Ureter (tissue), 1 donor: ENCODE data around the gene CNNM3. TPM values are rescaled to one million over a fixed set of nuclear protein-coding genes. Genes with fewer than 3 reads are reported as not detected.
"Not testable (repeated sequence)": the region's sequence is repeated elsewhere in the genome, so short reads cannot be mapped to it uniquely, and the experiment has no call there.

Experiments used
- DNase-seq: peaks from one replicate; pipeline ENCODE4 v3.0.0-alpha.2; 2020; ENCODE audit warnings: low spot score
- total RNA-seq: library from RNA; stranded (reverse); gene quantifications from one replicate; pipeline ENCODE4 v1.2.4, GENCODE V29; 2023
- donor health status: DM: yes; HTN: yes; CAD: no.

Gene CNNM3
- total RNA-seq, 1 donor from 2014 or later = 18.9 TPM

DNA sequence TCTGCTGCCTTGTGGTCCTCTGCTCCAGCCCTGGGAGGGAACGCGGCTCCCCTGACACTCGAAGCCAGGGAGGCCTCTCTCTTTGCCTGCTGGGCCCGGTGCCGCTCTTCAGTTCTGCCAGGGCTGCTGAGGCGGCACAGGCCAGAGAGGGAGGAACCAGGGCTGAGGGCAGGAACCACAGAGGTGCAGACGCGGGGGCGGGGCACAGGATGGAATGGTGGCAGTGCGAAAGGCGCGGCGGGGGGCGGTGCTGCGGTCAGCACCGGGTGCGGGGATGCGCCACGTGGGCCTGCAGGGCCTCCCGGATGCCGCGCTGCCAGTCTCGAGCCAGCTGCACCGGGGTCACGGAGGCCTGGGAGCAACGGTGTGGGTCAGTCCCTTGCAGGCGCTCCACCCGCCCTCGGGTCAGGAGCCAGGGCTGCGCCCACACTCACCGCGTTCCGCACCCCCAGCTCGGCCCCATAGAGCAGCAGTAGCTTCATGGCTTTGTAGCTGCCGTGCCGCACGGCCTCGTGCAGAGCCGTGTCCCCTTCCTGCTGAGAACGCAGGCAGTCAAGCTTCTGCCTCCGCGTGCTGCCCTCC lies 23.3 kb downstream of the CNNM3 start:
- DNase-seq = peak; percentile 76

DNA sequence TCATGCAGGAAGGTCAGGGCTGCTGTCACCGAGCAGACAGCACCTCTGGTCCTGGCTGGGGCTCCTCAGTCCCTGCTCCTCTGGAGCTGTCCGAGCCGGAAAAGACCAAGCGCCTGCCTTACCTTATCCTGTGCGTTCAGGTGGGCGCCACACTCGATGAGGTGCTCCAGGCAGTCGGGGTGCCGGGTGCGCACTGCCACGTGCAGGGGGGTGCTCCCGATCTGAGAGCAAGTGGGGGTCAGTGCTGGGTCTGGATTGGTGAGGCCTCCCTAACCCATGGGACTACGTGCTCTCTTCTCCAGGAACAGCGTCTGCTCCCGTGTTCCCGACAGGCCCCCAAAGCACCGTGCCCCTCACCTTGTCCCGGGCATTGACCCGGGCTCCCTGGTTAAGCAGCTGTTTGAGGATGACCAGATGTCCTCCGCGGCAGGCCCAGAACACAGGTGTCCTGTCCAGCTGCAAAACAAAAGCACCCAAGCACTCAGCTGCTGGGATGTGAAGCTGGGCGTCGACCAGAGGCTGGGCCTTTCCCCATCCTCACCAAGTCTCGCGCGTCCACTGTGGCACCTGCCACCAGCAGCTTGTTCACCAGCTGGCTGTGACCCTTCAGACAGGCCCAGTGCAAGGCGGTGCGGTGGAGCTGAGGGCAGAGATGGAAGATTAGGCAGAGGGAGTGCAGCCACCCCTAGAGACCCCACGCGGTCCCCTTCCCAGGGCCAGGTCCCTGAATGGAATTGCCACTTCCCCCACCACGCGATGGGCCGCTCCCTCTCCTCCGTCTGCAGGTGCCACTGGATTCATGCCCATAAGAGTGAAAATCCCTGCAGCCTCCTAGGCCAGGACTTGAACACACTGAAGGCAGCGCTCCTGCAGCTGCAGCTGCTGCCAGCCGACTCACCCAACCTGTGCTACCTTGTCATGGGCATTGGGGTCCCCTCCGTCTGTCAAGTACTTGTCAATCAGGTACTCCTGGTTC lies 24.1 kb downstream of the CNNM3 start:
- no peak for DNase-seq

DNA sequence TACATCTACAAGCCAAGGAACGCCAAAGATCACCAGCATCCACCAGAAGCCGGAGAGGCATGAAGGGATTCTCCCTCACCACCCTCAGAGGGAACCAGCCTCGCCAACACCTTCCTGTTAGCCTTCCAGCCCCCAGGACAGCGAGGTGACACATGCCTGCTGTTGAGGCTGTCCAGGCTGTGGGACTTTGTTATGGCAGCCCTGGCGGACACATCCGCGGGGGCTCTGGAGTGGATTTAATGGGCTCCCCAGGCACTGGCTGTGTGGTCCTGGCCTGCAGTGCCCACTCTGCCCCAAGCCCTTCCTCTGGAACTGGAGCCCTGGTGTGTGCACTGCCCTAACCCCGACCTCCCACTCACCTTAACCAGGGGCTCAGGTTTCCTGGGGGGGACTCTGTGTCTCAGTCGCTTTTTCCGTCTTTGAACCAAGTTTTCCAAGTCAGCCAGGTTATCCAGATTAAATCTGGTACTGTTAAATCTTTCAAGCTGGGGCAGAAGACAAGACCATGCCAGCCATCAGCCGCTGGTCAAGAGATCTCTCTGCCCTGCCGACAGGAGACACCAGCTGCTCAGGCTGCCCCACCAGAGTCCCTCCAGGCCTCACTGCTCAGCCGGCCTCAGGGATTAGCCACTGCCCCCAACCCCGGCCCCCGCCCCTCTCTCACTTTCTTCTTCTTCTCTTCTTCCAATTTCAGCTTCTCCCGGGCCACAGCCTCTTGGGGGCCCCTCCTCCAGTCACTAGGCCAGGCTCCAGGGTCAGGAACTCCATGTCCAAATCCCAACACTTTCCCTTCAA lies 25.8 kb downstream of the CNNM3 start:
- DNase-seq = no peak

- no peak for DNase-seq
These were observed 26.5 kb downstream of the CNNM3 start for GRCh38 chr2:96842600-96842999.

DNA sequence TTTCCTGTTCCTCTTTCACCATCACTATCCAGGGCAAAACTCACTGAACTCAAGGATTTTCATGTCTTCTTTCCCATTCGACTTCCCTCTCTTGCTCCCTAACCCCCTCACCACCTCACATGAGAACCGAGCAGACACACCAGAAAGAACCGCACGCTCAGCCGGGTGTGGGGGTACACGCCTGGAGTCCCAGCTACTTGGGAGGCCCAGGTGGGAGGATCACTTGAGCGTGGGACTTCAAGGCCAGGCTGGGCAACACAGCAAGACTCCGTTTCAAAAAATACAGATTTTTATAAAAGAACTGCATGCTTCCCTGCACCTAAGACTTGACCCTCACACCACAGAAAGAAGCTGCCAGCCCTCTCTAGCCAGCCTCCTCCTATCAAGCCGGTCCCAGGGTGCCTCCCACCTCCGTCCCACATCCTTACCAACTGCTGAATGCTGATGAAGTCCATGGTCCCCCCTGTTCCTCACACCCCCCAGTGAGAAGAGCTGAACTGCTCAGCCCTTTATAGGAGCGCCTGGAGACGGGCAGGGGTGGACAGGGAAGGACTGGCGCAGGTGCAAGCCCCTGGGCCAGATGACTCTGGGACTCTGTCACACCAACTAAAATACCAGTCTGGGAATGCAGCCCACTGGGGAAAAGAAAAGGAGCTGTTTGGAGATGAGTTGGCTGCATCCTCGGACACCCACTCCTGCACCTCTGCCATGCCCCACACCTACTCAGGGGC lies 27.6 kb downstream of the CNNM3 start, which contains the start of gene ANKRD23:
Gene ANKRD23 (minus strand): TSS at position 484 of the 731 bp plus-strand sequence. CDS start 29 bp downstream, at position 455.
- no peak for DNase-seq

DNA sequence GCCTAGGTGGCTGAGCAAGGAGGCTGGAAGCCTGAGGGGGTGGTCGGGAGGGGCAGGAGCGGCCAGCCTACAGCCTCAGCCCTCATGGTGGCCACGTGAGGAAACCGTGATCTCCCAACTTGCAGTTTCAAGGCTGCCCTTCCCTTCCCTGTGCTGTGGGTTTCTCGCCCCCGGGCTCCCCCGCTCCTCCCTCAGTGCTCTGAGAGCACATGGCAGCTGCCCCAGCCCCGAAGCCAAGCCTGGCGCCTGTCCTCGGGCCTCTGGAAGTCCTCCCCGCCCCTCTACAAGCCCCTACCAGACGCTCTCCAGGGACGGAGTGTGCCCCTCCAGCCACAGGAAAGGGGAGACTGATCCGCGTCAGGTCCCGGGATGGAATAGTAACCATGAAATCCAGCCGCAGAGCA lies 28.3 kb downstream of the CNNM3 start:
- no peak for DNase-seq

- no peak for DNase-seq
These were observed 30.8 kb downstream of the CNNM3 start for GRCh38 chr2:96846825-96847224.

- no peak for DNase-seq
These were observed 31.5 kb downstream of the CNNM3 start for GRCh38 chr2:96847586-96847985.

DNA sequence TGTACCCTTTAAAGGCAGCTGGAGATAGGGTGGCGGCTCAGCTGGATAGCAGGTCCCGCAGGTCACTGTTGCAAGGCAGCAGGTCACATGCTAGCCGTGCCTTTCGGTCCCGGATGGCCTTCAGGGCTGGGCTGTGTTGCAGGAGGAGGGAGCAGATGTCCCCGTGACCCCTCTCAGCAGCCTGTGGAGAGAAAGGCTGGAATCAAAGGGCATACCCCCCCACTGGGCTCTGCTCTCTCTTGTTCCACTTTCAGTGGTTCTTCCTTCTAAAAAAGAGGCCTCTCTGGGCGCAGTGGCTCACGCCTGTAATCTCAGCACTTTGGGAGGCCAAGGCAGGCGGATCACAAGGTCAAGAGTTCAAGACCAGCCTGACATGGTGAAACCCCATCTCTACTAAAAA lies 32.2 kb downstream of the CNNM3 start:
- no peak for DNase-seq

DNA sequence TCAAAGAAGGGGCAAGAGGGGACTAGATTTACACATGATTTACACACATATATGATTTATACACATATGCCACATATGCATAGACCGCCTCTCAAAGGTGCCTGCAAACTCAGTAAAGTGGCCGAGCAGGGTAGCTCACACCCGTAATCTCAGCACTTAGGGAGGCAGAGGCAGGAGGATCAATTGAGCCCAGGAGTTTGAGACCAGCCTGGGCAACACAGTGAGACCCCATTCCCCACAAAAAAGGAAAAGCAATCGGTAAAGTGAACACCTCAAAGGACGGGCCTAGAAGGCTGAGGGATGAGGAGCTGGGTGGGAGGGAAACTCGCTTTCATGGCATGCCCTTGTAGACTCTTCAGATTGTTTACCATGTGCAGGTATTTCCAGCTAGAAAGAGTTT lies 36.6 kb downstream of the CNNM3 start:
- no peak for DNase-seq

- no peak for DNase-seq
These were observed 37.3 kb downstream of the CNNM3 start for GRCh38 chr2:96853321-96853720.

- peak; percentile 44 for DNase-seq
These were observed 41.0 kb downstream of the CNNM3 start for GRCh38 chr2:96856776-96857666.

GRCh38 chr2:96857667-96858372 lies 41.8 kb downstream of the CNNM3 start, which contains the start of gene ANKRD39:
TSS of gene ANKRD39 (minus strand) at chr2:96858016. CDS start at chr2:96857987, 29 bp downstream.
- peak; percentile 98 for DNase-seq

- DNase-seq = peak; percentile 56
These were observed 43.1 kb downstream of the CNNM3 start for GRCh38 chr2:96859099-96859649.

DNA sequence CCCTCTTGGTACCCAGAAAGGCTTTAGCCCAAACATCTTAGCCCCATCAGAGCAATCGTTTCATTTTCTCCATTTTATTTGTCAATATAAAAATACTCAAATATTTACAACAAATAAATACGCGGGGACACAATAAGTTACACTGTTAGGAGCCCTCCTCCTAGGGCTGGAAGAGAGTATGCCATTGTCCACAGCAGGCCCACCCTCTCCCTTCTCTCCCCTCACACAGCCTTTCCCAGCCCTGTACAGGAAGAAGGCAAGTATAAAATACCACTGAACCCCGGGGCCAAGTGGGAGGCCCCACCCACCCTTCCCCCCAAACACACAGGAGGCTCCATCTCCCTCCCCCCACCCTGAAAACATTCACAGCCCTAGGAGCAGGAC lies 43.6 kb downstream of the CNNM3 start:
- DNase-seq = no peak

DNA sequence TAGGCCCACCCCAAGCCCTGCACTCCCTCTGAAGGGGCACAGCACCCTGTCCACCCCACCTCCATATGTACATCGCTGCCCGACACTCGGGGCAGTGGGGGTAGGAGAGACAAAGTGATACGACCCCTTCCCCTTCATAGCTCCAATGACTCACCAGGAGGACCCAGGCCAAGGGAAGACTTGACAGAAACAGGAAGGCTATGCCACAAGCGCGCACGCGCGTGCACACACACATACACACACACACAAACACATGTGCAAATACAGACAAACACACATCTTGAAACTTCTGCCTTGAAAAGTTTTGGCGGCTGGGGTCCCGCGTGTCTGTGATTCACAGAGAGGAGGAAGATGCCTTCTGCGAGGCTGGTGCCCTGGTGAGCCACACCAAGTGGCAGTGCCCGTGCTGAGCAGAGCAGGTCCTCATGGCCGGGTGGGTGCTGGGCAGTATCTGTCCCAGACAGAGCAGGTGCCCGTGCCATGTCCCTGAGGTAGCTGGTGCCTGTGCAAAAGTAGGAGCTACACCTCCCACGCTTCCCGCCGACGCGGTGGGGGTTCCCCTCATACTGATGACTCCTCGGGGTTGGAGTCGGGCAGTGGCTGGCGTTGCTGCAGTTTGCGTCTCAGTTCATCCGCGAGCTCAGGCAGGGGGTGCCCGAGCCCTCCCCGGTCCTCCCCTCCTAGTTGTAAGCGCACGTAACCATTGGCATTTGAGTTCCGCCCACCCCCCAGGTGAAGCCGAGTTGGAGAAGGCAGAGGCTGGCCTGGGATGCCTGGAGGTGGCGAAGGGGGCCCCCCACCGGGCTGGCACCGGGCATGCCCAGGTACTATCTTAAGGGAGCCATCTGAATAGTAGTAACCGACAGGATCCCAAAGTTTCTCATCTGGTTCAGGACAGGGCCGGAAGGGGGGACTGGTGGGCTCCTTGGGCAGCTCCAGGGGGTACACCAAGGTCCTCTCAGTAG lies 44.3 kb downstream of the CNNM3 start:
- peak; percentile 44 for DNase-seq

DNA sequence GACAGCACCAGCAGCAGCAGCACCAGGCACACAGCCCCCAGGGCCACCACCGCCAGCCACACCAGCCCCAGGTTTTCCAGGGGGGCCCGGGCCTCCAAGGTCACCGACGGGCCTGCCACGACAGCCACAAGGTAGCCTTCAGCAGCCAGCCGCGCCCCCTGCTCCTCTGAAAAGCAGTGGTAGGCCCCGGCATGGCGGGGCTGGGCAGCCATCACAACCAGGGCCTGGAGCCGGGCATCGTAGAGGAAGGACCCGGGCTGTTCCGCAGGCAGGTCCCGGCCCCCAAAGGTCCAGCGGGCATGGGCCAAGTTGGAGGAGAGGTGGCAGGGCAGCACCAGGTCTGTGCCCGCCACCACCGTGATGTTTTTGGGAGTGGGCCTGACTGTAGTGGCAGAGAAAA lies 45.0 kb downstream of the CNNM3 start:
- DNase-seq = no peak

DNA sequence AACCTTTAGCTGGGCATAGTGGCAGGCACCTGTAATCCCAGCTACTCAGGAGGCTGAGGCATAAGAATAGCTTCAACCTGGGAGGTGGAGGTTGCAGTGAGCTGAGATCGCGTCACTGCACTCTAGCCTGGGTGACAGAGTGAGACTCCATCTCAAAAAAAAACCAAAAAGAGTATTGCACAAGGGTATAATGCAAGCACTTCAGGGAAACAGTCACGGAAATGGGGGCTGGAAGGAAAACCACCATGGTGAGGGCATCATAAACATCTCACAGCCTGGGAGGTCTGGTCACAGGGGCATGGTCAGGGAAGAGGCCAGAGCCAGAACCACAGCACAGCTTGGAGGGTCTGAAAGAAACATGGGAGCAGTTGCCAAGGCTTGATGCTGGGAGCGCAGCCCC lies 47.0 kb downstream of the CNNM3 start:
- DNase-seq = not testable (repeated sequence)
